OCI-LY3 (cell line): ENCODE measurements around the gene CCDC141.
"Not testable (repeated sequence)": the region's sequence is repeated elsewhere in the genome, so short reads cannot be mapped to it uniquely, and the experiment has no call there.

Experiments
- CTCF ChIP-seq: fragments of 200-600, 300-600 bp; sonication (generic); IDR thresholded peaks from 2 replicates; pipeline ENCODE4 v1.5.1; 2014; ENCODE audit warnings: antibody characterized with exemption, low read length, low read depth
- EZH2phosphoT487 ChIP-seq: fragments of 200-600 bp; shearing (Covaris generic); IDR thresholded peaks from 2 replicates; pipeline ENCODE4 v1.6.1; 2018; ENCODE audit warnings: antibody characterized with exemption, mixed run types, low read depth

GRCh38 chr2:179053568-179053967, 3.6 kb upstream of the CCDC141 start:
- not testable (repeated sequence) for TF ChIP-seq EZH2phosphoT487, CTCF
